NCI-H2196 (cell line): ENCODE data around the gene CCDC88B.

Experiments
- DNase-seq: peaks from one replicate; lab custom pipeline; 2025; ENCODE audit not compliant: unreplicated experiment; lab: John Stamatoyannopoulos, UW

Gene CCDC88B

DNA sequence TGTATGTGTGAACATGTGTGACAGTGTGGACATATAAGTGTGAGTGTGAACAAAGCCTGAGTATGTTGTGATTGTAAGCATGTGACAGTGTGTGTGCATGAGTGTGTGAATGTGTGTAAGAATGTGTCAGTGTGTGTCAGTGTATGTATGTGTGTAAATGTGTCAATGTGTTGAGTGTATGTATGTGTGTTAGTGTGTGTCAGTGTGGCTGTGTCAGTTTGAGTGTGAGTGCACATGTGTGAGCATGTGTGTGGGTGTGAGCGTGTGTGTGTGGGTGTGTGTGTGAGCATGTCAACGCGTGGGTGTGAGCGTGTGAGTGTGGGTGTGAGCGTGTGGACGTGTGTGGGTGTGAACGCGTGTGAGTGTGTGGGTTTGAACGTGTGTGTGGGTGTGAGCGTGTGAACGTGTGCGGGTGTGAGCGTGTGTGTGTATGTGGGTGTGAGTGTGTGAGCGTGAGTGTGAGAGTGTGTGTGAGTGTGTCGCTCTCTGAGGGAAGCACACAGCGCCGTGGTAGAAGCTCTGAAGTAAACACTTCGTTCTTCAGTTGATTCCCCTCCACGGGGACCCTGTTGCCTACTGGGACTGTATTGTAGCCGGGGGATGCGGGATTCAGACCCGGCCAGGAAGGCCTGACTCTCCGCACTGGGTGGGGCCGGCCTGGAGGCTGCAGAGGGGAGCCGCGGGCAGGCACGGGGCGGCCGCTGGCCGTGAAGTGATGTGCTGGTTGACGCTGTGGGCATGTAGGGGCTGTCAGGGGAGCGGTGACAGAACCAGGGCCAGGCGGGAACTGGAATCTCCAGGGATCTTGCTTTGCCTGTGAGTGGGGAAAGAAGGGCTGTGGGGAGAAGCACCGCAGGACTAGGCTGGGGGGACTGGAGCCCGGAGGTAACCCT is 40.1 kb downstream of the CCDC88B start:
- DNase-seq: no peak

DNA sequence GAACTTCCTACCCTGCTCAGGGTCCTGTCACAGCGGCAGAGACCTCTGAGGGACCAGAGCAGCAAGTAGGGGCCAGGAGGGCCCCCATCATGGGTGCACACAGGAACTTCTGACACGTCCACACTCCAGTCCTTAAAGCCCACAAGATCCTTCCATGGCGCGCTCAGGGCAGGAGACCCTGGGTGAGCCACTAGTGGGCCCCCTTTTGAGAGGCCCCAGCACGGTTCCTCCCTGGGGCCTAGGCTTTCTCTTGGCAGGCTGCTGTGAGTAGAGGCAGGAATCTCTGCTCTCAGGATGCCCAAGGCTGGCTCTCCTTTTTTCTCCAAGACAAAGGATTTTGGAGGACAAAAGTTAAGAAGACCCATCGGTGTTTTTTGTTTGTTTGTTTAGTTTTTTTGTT is 41.3 kb downstream of the CCDC88B start:
- no peak for DNase-seq

DNA sequence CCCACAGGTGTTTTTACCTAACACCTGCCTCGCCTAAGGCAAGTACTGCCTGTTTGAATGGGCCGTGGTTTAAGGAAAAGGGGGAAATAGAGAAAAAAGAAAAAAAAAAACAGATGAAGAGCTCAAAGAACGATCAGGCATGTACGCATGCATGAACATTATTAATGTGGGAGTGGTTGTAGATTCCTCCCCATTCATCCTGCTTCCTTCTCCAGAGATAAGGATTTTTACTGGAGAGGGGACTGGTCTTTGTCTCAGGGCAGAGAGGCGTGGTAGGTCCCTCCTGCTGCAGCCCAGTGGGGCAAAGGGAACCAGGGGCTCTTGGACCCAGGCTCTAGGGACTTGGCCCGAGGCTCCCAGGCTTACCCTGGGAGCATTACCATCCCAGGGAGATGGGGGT is 42.0 kb downstream of the CCDC88B start:
- no peak for DNase-seq

DNA sequence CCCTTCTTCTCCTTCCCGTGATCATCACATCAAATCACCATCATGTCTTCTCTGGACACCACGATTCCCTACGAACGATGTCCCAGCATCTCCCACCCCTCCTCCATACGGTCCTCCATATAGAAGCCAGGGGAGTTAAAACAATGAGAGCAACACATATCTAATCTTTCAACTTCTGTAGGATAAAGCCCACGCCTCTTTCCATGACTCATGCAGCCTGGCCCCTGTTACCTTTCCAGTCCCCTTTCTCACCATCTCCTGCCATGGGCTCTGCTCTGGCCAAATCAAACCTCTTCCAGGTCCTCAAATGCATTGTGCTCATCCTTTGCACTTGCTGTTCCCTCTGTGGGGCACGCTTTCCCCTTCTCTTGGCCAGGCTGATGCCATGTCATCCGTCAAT is 42.6 kb downstream of the CCDC88B start:
- DNase-seq: no peak

DNA sequence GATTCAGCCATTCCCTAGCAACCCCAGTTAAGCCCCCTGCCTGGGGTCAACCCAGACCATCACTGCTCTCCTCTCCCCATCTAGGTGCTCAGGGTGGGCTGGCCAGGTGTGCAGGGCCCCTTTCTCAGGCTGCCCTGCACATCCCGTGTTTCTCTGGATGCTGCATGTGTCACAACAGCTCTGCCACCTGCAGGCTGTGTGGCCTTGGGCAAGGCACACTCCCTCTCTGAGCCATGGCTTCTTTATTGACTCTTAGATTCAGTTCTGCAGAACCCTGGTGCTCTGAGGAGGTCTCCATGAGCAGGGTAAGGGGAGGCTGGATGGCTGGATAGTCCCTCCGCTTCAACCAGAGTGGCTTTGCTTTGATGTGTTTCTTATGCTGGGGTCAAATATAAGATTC is 43.6 kb downstream of the CCDC88B start:
- no peak for DNase-seq

DNA sequence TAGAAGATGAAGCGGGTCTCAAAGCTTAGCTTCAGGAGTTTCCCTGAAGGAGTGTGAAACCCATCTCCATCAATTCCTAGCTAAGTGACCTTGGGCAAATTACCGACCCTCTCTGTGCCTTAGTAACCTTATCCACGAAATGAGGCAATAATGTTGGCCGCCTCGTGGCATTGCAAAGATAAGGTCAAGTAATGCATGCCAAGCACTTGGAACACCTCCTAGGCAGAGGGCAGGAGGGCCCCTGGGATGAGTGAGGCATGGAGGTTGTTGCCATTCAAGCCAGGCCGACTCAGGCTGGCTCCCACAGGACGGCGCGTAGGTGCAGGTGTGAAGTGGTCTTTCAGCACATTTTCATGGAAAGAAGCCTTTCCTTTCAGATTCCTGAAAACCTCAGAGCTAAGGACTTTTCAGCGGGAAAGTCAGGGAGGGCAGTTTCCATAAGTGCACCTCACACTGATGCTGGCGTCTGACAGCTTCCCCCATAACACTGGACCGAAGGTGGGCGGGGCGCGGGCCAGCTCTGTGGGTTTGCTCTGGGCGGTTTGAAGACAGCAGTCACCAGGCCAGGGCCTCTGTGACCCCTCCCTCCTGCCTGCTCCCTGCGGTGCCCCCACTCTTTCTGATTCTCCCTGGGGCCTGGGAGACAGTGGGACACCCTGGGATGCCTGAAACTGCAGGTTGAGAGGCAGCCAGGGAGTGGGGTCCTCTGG is 44.2 kb downstream of the CCDC88B start:
- no peak for DNase-seq

DNA sequence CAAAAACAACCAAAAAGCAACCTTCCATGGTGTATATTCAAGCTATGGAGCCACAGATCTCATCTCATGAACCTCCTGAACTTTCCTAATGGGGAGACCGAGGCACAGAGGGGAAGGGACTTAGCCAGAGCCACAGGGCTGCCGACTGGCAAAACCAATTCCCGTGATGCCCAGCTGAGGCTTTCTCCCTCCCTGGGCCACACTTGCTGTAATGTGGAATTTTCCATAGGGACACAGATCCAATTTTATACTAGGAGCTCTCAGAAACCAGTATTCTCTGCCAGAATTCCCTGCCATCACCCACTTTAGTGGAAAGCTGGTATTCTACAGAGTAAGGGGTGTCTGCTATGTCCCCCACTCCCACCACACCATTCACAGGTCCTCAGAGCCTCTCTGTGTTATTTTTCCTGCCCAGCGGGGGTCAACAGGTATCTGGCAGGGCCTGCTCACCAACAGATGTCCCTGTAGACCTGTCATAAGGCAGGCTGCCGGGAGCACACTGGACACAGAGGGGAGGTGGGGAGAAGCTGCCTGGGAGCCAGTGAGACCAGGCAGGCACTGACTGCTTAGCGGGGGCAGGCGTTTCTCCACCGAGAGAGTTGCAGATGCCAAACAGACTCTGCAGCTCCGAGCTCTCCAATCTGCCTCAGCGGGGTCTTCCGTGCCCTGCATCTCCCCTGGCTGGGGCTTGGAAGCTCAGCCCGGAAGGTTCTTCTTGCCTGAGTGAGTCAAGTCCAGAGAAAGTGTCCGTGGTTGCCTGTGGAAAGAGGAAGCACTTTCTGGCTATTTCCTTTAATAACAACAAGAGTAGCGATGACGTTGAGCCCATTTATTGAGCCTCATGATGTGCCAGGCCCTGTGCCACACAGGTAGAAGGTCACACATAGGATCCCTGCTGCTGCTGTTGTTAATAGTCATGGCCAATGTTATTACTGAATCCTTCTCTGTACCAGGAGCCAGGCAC is 45.3 kb downstream of the CCDC88B start:
- no peak for DNase-seq

DNA sequence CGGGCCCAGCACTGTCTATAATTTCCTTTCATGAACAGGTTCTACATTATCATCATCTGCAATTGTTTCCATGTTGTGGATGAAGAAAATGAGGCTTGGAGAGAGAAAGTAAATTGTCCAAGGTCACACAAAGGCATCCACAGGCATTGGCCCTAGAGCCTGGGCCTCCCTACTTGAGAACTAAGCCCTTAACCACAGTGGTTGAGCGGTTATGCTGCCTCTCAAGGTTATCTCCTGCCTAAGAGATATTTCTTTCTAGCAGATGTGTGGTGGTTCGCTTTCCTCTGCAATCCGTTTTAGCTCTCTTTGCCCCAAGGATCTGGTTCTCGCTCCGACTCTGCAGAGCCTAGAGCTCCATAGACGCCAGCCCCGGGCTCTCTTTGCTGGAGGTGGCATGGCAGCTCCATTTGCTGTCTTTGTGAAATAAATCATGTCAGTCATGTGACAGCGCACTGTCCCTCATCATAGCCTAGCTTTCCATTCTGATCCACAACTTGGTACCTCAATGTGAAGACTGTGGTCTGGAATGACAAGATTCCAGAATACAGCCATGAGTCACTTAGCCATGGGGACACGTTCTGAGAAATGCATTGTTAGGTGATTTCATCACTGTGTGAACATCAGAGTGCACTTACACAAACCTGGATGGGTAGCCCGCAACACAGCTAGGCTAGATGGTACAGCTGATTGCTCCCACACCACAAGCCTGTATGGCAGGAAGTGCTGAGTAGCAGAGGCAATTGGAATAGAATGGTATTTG is 46.1 kb downstream of the CCDC88B start:
- no peak for DNase-seq

DNA sequence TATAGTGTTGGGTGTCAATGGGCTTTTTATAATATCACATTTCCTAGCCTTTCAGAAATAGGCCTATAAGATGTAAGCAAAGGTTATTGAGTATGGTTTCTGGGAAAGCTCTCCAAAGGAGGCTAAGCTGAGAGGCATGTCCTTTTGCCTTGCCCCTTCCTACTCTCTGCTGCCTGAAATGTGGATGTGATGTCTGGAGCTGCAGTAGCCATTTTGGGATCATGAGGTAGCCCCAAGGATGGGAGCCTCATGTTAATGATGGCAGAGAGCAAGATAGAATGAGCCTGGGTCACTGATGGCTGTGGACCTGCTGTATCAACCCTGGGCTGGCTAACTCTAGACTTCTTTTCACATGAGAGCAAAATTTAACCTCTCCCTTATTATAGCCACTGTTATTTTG is 47.9 kb downstream of the CCDC88B start:
- DNase-seq: no peak

DNA sequence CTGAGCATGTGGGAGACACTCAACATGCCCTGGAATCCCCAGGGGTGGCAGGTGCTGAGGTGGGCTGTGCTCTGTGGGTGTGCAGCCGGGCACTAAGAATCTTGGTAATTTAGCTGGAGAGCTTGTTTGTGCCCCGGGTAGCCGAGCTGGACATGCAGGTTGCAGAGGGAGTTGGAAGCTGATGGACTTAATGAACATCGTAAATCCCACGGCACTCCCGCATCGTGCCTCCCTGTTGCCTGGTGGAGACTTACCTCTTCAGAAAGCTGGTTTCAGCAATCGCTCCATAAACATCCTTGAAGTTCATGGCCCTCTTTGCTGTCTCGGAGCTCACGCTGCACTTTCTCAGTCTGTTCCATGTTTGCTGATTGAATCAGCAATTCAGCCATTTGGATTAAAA is 48.9 kb downstream of the CCDC88B start:
- DNase-seq: no peak

DNA sequence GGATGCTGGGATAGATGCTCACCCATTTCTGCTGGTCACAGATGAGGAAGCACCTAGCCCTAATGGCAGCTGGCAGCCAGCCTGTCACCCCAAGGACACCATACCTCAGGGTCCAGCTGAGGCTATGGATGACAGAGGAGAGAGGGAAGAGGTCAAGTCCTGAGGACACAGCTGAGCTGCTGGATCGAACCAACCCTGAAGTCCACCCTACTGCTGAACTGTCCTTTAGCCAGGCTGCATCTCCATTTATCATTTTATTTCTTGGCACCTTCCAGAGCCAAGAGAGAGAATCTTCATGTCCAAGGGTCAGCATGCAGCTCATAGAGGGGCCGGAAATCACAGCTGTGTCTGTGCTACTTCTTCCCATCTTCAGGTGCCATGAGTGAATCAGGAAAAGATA is 49.8 kb downstream of the CCDC88B start:
- DNase-seq: no peak

DNA sequence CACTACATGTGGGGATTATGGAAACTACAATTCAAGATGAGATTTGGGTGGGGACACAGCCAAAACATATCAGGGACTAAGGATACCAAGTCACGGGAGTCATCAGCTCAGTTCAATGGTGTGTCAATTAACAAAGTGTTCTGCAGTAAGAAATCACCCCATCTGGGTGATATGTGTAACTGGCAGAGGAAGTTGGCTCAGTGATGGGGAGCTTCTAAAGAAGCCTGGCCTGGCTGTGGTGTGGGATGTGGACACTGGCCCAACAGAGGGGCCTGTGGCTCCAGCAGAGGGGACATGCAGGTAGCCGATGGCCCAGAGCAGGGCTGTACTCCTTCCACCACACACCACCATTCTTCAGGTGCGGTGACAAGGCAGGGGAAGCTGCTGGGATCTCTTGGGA is 50.6 kb downstream of the CCDC88B start:
- no peak for DNase-seq

DNA sequence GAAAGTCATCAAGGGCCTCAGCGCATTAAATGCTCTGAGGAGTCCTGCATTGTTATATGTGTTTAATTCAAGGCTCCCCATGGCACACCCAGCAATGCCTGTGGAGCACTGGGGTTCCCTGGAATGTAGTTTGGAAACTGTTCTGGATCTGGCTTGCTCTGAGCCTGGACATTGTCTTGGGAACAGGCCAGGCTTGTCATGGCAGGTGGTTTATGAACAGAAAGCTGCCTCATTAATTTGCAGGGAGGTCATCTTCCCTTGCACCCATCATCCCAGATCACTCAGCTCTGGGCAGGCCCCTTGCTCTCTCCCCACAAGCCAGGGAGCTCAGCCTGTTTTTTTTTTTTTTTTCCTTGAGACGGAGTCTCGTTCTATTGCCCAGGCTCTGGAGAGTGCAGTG is 51.8 kb downstream of the CCDC88B start:
- DNase-seq: no peak

DNA sequence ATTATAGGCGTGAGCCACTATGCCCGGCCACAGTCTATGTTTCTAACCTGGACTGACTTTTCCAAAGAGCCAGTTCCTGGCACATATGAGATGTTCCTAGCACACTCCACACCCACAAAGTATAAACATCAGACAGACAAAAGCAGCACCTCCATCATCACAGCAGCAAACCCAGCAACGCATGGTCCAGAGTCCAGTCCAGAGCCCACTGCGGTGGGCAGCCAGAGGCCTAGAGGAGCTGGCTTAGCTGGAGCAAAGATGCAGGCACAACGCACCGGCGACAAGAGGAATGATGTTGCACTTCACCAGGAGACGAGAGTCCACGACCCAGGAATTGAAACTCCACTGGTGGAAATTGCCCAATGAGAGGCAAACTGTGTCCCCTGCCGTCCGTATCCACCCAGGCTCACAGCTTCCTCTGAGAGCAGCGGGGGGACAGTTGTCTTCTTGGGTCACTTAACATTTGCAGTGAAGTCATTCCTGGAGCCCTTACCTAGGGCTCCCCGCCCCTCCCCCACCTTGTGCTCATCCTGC is 55.6 kb downstream of the CCDC88B start:
- no peak for DNase-seq

DNA sequence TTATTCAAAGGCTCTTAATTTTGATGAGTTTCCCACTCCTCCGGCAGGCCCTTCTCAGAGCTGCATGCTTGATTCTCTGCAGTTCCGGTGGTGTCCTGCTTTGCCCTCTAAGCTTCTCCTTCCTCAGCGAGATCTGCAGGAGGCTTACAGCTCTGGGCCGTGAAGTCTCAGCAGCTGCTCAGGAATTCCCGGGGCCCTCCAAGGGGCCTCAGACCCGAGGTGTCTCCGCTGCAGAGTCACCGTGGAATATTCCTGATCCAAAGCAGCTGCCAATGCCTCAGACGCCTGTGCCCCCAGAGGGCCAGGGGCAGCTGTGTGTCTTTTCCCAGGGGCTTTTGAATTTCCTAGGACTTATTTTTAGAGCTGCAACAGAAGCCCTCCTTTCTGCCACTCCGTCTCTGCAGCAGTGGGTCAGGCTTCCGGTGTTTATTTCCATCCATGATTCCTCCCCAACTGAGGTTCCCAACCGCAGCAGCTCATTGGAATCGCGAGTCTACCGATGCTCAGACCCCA is 56.1 kb downstream of the CCDC88B start:
- no peak for DNase-seq

DNA sequence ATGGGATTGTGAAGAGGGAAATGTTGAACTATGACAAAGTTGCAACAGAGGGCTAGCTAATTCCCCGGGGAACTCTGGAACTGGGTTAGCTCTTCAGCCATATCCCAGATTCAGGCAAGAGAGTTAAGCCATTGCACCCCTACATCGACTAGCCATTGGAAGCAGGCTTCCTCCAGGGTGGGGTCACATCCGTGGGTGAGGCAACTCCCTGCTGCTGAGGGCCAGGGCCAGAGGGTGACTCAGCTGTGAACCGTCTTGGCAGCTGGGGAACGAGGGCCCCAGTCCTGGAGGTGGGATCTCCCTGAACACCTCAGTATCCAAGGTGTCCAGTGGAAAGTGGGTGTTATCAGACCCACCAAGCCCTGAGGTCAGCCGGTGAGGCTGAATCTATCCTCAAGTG is 60.1 kb downstream of the CCDC88B start:
- no peak for DNase-seq

DNA sequence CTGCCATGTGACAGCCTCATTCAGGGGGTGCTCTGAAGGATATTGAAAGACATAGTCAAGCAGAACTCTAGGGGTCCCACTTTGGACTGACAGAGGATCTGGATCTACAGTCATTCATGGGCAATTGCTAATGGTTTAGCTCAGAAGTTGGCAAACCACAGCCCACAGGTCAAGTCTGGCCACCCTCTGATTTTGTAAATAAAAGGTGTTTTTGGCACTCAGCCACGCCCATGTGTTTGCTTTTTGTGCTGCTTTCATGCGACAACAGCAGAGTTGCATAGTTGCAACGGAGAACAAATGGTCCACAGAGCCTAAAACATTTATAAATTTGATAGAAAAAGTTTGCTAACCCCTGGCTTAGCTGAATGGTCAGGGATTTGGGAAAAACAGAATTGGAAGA is 60.7 kb downstream of the CCDC88B start:
- DNase-seq: peak; percentile 9

DNA sequence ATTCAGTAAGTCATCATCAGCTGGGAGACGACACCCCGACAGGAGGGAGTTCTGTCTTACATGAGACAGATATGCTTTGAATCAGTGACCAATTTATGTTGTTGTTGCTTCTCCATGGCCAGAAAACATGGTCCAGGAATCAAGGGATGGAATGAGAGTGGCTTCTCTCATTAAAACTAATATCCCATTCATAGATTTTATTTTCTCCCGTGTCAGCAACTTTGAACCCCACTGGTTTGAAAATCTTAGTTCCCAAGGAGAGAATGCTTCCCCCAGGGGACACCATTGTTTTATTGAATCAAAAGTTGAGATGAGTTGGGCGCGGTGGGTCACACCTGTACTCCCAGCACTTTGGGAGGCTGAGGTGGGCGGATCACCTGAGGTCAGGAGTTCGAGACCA is 61.8 kb downstream of the CCDC88B start:
- no peak for DNase-seq

DNA sequence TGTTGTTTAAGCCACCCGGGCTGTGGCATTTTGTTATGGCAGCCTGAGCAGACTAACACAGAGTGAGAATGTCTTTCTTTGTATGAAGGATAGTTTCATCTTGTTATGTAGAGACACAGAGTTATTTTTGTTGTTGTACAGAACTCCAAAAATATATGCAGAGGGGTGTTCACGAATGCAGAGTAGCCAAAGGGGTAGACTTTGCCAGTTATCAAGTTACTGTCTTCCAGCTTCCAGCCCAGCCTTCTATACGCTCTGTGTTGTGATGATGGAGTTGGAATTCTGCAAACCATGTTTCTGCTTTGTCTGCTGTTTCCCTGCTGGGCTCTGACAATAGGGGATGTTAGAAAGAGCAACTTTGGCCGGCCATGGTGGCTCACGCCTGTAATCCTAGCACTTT is 63.1 kb downstream of the CCDC88B start:
- no peak for DNase-seq
